Activated T-cell treated with anti-CD3 and anti-CD28 coated beads, Interleukin-2, amount 50 U/mL, for 1 hour (primary cell): ENCODE measurements around the gene MARK4.
A peak's percentile ranks its signal among the peaks of the same experiment; 100 is the strongest.
"Not testable (repeated sequence)": the region's sequence is repeated elsewhere in the genome, so short reads cannot be mapped to it uniquely, and the experiment has no call there.

ENCODE experiments used
- DNase-seq: peaks from one replicate; pipeline ENCODE4 v3.0.0-alpha.2; 2020

Gene MARK4

GRCh38 chr19:45307361-45307760 lies 56.3 kb downstream of the MARK4 start:
- no peak for DNase-seq

GRCh38 chr19:45309322-45309721 lies 58.3 kb downstream of the MARK4 start:
- not testable (repeated sequence) for DNase-seq

- no peak for DNase-seq
These were observed 60.5 kb downstream of the MARK4 start for GRCh38 chr19:45311621-45312020.

GRCh38 chr19:45312285-45312684 lies 61.2 kb downstream of the MARK4 start:
- DNase-seq: not testable (repeated sequence)

GRCh38 chr19:45314708-45315245 lies 63.7 kb downstream of the MARK4 start:
- DNase-seq: no peak

GRCh38 chr19:45315304-45315703 lies 64.2 kb downstream of the MARK4 start:
- no peak for DNase-seq

- no peak for DNase-seq
These were observed 70.1 kb downstream of the MARK4 start for GRCh38 chr19:45320997-45321775.

- DNase-seq: no peak
These were observed 70.8 kb downstream of the MARK4 start for GRCh38 chr19:45321848-45322247.

GRCh38 chr19:45322311-45322710 lies 71.2 kb downstream of the MARK4 start:
- no peak for DNase-seq

GRCh38 chr19:45322744-45323281 lies 71.7 kb downstream of the MARK4 start, which contains the start of gene CKM:
Gene CKM, minus strand, starts transcription at chr19:45322875. Its CDS starts 3,162 bp downstream, at chr19:45319713.
- no peak for DNase-seq

- DNase-seq: no peak
These were observed 72.6 kb downstream of the MARK4 start for GRCh38 chr19:45323671-45324081.

- no peak for DNase-seq
These were observed 73.4 kb downstream of the MARK4 start for GRCh38 chr19:45324349-45324907.

- DNase-seq: no peak
These were observed 76.5 kb downstream of the MARK4 start for GRCh38 chr19:45327404-45328143.

- no peak for DNase-seq
These were observed 80.3 kb downstream of the MARK4 start for GRCh38 chr19:45331411-45331810.

GRCh38 chr19:45333609-45334303 lies 82.7 kb downstream of the MARK4 start:
- DNase-seq: no peak

GRCh38 chr19:45334881-45335280 lies 83.8 kb downstream of the MARK4 start:
- DNase-seq: not testable (repeated sequence)

GRCh38 chr19:45336696-45337251 lies 85.7 kb downstream of the MARK4 start:
- no peak for DNase-seq

- DNase-seq: no peak
These were observed 88.6 kb downstream of the MARK4 start for GRCh38 chr19:45339629-45340028.

- DNase-seq: peak; percentile 59
These were observed 89.3 kb downstream of the MARK4 start, which contains the start of gene KLC3 for GRCh38 chr19:45340232-45340898. Gene KLC3, plus strand, starts transcription at chr19:45340750. Its CDS starts 4,792 bp downstream, at chr19:45345542.

GRCh38 chr19:45340899-45341453 lies 89.9 kb downstream of the MARK4 start:
- DNase-seq: no peak

GRCh38 chr19:45342911-45343310 lies 91.8 kb downstream of the MARK4 start:
- DNase-seq: no peak
